B cell (primary cell): ENCODE measurements around the gene MEGF11. TPM values are rescaled to one million over a fixed set of nuclear protein-coding genes. Genes with fewer than 3 reads are reported as not detected.

Source experiments
- ATAC-seq: fragments of 200-7000 bp; cut with Tn5 transposase; one replicate; pipeline ENCODE4 v1.10.0; 2021; ENCODE audit warnings: low read depth, mild to moderate bottlenecking, moderate number of reproducible peaks, moderate library complexity
- CTCF ChIA-PET: fragments of 350-600 bp; sonication (Branson Sonifier 250); formaldehyde crosslinking; loops from one replicate; lab custom pipeline; 2021; ENCODE audit warnings: antibody characterized with exemption, inconsistent platforms; lab: Charles Lee
- POLR2A ChIA-PET: fragments of 350-600 bp; sonication (Branson Sonifier 250); formaldehyde crosslinking; loops from one replicate; lab custom pipeline; 2021; ENCODE audit warnings: antibody characterized with exemption; lab: Charles Lee
- DNase-seq: peaks from one replicate; pipeline ENCODE4 v3.0.0; 2013
- H2AFZ ChIP-seq: 2 replicates; pipeline ENCODE4 v1.6.1; 2012; ENCODE audit warnings: mild to moderate bottlenecking, low read depth, low read length; ENCODE audit not compliant: insufficient read depth, poor library complexity, severe bottlenecking
- H3K27ac ChIP-seq, 2 donors: 1 replicate in 1 of 2; 2 replicates in 1 of 2; pipeline ENCODE4 v1.5.1; 2012 to 2013; ENCODE audit warnings: low read length in 2 of 2, mild to moderate bottlenecking in 2 of 2, moderate library complexity in 1 of 2
- H3K27me3 ChIP-seq, 4 experiments: fragments of 200-600 bp in 1 of 4; sonication (generic) in 1 of 4; replicated peaks in 1 of 4; 1 replicate in 2 of 4; 2 replicates in 2 of 4; pipeline versions ENCODE4 v1.6.1 to v1.7.0; 2013 to 2016; ENCODE audit warnings: low read length in 3 of 4, mild to moderate bottlenecking in 2 of 4, mixed read lengths in 1 of 4, moderate library complexity in 1 of 4; ENCODE audit not compliant: insufficient read depth in 4 of 4, control insufficient read depth in 3 of 4; ENCODE audit errors: control extremely low read depth in 1 of 4
- H3K36me3 ChIP-seq, 2 experiments: replicated peaks in 1 of 2; 1 replicate in 1 of 2; 2 replicates in 1 of 2; pipeline versions ENCODE4 v1.6.1 to v1.7.1; 2013; ENCODE audit warnings: low read length in 1 of 2; ENCODE audit not compliant: insufficient read depth in 2 of 2, control insufficient read depth in 1 of 2; ENCODE audit errors: control extremely low read depth in 1 of 2, extremely low read depth in 1 of 2
- H3K4me1 ChIP-seq, 2 donors: fragments of 200-600 bp in 1 of 2; sonication (generic) in 1 of 2; 1 replicate in 1 of 2; 2 replicates in 1 of 2; pipeline versions ENCODE4 v1.5.1 to v1.6.1; 2013 to 2017; ENCODE audit warnings: low read length in 2 of 2; ENCODE audit not compliant: control insufficient read depth in 2 of 2, insufficient read depth in 2 of 2
- H3K4me2 ChIP-seq: replicated peaks from 2 replicates; pipeline ENCODE3; 2012; ENCODE audit warnings: mild to moderate bottlenecking, low read depth, low read length; ENCODE audit not compliant: poor library complexity, severe bottlenecking
- H3K4me3 ChIP-seq, 5 experiments: fragments of 200-600 bp in 1 of 5; sonication (generic) in 1 of 5; 1 replicate in 3 of 5; 2 replicates in 2 of 5; pipeline versions ENCODE4 v1.5.1 to v1.7.0; 2011 to 2016; ENCODE audit warnings: low read length in 4 of 5, mild to moderate bottlenecking in 4 of 5, low read depth in 2 of 5, control low read depth in 1 of 5, moderate library complexity in 1 of 5; ENCODE audit not compliant: insufficient read depth in 1 of 5; ENCODE audit errors: control extremely low read depth in 1 of 5, extremely low read depth in 1 of 5
- H3K79me2 ChIP-seq: fragments of 200-600 bp; sonication (generic); one replicate; pipeline ENCODE4 v1.6.0; 2016; ENCODE audit warnings: low read length; ENCODE audit not compliant: control insufficient read depth, insufficient read depth
- H3K9ac ChIP-seq: fragments of 200-600 bp; sonication (generic); 2 replicates; pipeline ENCODE4 v1.6.1; 2017; ENCODE audit warnings: mild to moderate bottlenecking, low read length, moderate library complexity
- H3K9me3 ChIP-seq, 3 donors: one replicate each; pipeline versions ENCODE4 v1.6.1 to v1.7.1; 2013; ENCODE audit warnings: low read length in 2 of 3; ENCODE audit not compliant: control insufficient read depth in 2 of 3, insufficient read depth in 1 of 3; ENCODE audit errors: control extremely low read depth in 1 of 3
- H4K20me1 ChIP-seq: 2 replicates; pipeline ENCODE4 v1.6.0; 2012; ENCODE audit warnings: mild to moderate bottlenecking, low read length; ENCODE audit not compliant: insufficient read depth, control insufficient read depth, poor library complexity, severe bottlenecking
- H3K27ac Mint-ChIP-seq: one replicate; pipeline ENCODE4 v1.8.0; 2021; ENCODE audit warnings: mixed read lengths
- H3K27me3 Mint-ChIP-seq: one replicate; pipeline ENCODE4 v1.8.0; 2021; ENCODE audit warnings: mixed read lengths
- H3K4me1 Mint-ChIP-seq: one replicate; pipeline ENCODE4 v1.8.0; 2021; ENCODE audit warnings: mixed read lengths
- H3K4me3 Mint-ChIP-seq: one replicate; pipeline ENCODE4 v1.8.0; 2021; ENCODE audit warnings: mixed read lengths
- H3K9me3 Mint-ChIP-seq: one replicate; pipeline ENCODE4 v1.8.0; 2022; ENCODE audit warnings: mixed read lengths; ENCODE audit not compliant: insufficient read depth
- CTCF ChIP-seq: fragments of 200-600 bp; IDR thresholded peaks from one replicate; pipeline ENCODE4 v1.8.0; 2022; ENCODE audit warnings: antibody characterized with exemption, mild to moderate bottlenecking
- EZH2 ChIP-seq: IDR thresholded peaks from 2 replicates; pipeline ENCODE4 v1.6.1; 2012; ENCODE audit warnings: borderline replicate concordance, low read depth, mild to moderate bottlenecking, moderate library complexity, low read length; ENCODE audit not compliant: insufficient read depth, poor library complexity, severe bottlenecking
- WGBS: methylation state at CpG from one replicate; pipeline ENCODE4 v1.1.5; 2013; ENCODE audit warnings: missing lambda C conversion rate; ENCODE audit not compliant: insufficient coverage; 5-methylcytosine and 5-hydroxymethylcytosine counted together
- intact Hi-C: fragments of 100-400 bp; cut with micrococcal nuclease; formaldehyde crosslinking; loops from one replicate; pipeline ENCODE4 v1.10.0; 2022
- polyA plus RNA-seq: library from polyadenylated mRNA; depleted of rRNA; stranded (reverse); fragments of >200 nt; gene quantifications from 2 replicates; pipeline ENCODE4 v1.2.3, GENCODE V29; 2012
- total RNA-seq, 2 donors: library from RNA; stranded (reverse); fragments of 120-200 nt in 1 of 2; gene quantifications; 1 replicate in 1 of 2; 2 replicates in 1 of 2; pipeline versions ENCODE4 v1.2.3 to v1.2.4, GENCODE V29; 2013 to 2022

The MEGF11 gene
- total and polyA plus RNA-seq, 2 donors (not counting 1 experiment from before 2014, with no cell fraction given): 0.04 to 0.34 TPM

GRCh38 chr15:66047321-66048024, 206.1 kb downstream of the MEGF11 start:
- H3K4me3 Mint-ChIP-seq: no peak overlapping the region
- H3K27ac Mint-ChIP-seq: no peak overlapping the region
- Histone ChIP-seq H3K79me2 (no peaks in the 10 kb centered on the region), H3K36me3 (no peaks in the 10 kb centered on the region), H4K20me1 (no peaks in the 10 kb centered on the region), H2AFZ (no peak overlapping the region), H3K27ac (no peak overlapping the region), H3K4me1 (no peaks in the 10 kb centered on the region), H3K9me3 (peaks cover 0 to 6% (median 0%) of the 10 kb centered on the region in 3 donors), H3K4me3 (no peak overlapping the region), H3K27me3 (peaks cover 0 to 3% (median 1%) of the 10 kb centered on the region in 4 experiments), H3K4me2 (no peak overlapping the region), H3K9ac (no peak overlapping the region)
- ATAC-seq (no peak), DNase-seq (no peak)
- H3K9me3 Mint-ChIP-seq: no peaks in the 10 kb centered on the region
- H3K27me3 Mint-ChIP-seq: peaks cover 18% of the 10 kb centered on the region
- intact Hi-C loops: no loop called here
- ChIA-PET CTCF (interaction anchor here (1.2 kb wide), 1 partner anchor 8 kb away, joined by 3 read pairs; no protein-coding TSS in a partner anchor), POLR2A (no interaction called here)
- whole genome bisulfite sequencing: 81% methylated on average over 7 of the region's 9 CpGs
- TF ChIP-seq CTCF (no peak), EZH2 (no peak)
- H3K4me1 Mint-ChIP-seq: no peaks in the 10 kb centered on the region

- CTCF ChIA-PET: interaction anchor here (1.2 kb wide), 1 partner anchor 9 kb away, joined by 3 read pairs; no protein-coding TSS in a partner anchor
- H3K27me3 ChIP-seq: peaks cover 0 to 6% (median 1%) of the 10 kb centered on the region in 4 experiments
- Mint-ChIP-seq H3K27me3 (peaks cover 20% of the 10 kb centered on the region), H3K4me1 (no peaks in the 10 kb centered on the region), H3K27ac (no peak overlapping the region), H3K9me3 (no peaks in the 10 kb centered on the region), H3K4me3 (no peak overlapping the region)
- no peak for ATAC-seq
- H3K4me1 ChIP-seq: no peaks in the 10 kb centered on the region
- H4K20me1 ChIP-seq: no peaks in the 10 kb centered on the region
- H3K79me2 ChIP-seq: no peaks in the 10 kb centered on the region
- POLR2A ChIA-PET: no interaction called here
- H3K4me3 ChIP-seq: no peak overlapping the region
- WGBS: 67% methylated on average over 1 of the region's 1 CpG
- H3K36me3 ChIP-seq: no peaks in the 10 kb centered on the region
- peak; percentile 10 for DNase-seq
- no peak overlapping the region for H3K4me2 ChIP-seq
- H3K27ac ChIP-seq: no peak overlapping the region
- H3K9ac ChIP-seq: no peak overlapping the region
- no peak for TF ChIP-seq CTCF
- TF ChIP-seq EZH2: no peak
- H2AFZ ChIP-seq: no peak overlapping the region
- peaks cover 0 to 6% (median 0%) of the 10 kb centered on the region in 3 donors for H3K9me3 ChIP-seq
- intact Hi-C loops: no loop called here
Observed at GRCh38 chr15:66046751-66047150, 206.8 kb downstream of the MEGF11 start.
